Measurements from ENCODE around the gene OR6C70. TPM values are rescaled to one million over a fixed set of nuclear protein-coding genes. Genes with fewer than 3 reads are reported as not detected.
"Not testable (repeated sequence)": the region's sequence is repeated elsewhere in the genome, so short reads cannot be mapped to it uniquely, and the experiment has no call there.

OR6C70 gene
- total RNA-seq, 1 experiment from 2014 or later: not detected

DNA sequence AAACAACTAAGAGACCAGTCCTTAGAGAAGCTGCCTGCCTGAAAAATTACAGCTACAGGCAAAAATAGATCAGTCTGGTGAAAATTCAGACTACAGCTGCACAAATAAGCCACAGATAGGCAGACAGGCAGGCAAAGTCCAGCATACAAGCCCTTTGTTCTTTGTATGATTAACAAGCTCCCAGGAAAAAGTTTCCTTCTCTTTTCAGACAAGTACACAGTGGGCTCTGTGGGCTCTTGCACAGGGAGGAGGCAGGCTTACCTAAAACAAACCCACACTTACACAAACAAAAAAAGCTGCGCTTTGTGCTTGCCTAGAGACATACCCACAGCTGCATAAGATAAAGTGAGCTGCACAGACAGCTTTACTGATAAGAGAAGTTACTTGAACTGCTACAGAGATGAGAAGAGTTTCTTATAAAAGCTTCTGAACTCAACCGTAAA, 29.9 kb upstream of the OR6C70 start:
- Mint-ChIP-seq H3K4me1 (ENCODE audit: insufficient read depth, unreplicated experiment) (no peaks in the 10 kb centered on the region), H3K27ac (ENCODE audit: low read depth, unreplicated experiment) (no peak overlapping the region)
- BruUV-seq (replicated peaks): no TSS peak

DNA sequence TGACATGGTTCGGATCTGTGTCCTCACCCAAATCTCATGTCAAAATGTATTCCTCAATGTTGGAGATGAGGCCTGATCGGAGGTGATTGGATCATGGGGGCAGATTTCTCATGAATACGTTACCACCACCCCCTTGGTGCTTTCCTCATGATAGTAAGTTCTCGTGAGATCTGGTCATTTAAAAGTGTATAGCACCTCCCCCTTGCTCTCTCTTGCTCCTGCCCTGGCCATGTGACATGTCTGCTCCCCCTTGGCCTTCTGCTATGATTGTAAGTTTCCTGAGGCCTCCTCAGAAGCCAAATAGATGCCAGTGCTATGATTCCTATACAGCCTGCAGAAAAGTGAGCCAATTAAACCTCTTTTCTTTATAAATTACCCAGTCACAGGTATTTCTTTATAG, 29.3 kb upstream of the OR6C70 start:
- Mint-ChIP-seq H3K27me3 (ENCODE audit: insufficient read depth, unreplicated experiment) (peaks cover 31% of the 10 kb centered on the region), H3K9me3 (ENCODE audit: unreplicated experiment) (no peaks in the 10 kb centered on the region), H3K4me1 (ENCODE audit: insufficient read depth, unreplicated experiment) (no peaks in the 10 kb centered on the region), H3K27ac (ENCODE audit: low read depth, unreplicated experiment) (no peak overlapping the region), H3K36me3 (ENCODE audit: insufficient read depth, unreplicated experiment) (no peaks in the 10 kb centered on the region), H3K4me3 (ENCODE audit: unreplicated experiment) (no peak overlapping the region)
- ChIA-PET CTCF (no interaction called here), POLR2A (no interaction called here)
- no peak for DNase-seq (ENCODE audit: unreplicated experiment)
- intact Hi-C loops (cut with micrococcal nuclease): no loop called here
- TF ChIP-seq, protein P1, sequence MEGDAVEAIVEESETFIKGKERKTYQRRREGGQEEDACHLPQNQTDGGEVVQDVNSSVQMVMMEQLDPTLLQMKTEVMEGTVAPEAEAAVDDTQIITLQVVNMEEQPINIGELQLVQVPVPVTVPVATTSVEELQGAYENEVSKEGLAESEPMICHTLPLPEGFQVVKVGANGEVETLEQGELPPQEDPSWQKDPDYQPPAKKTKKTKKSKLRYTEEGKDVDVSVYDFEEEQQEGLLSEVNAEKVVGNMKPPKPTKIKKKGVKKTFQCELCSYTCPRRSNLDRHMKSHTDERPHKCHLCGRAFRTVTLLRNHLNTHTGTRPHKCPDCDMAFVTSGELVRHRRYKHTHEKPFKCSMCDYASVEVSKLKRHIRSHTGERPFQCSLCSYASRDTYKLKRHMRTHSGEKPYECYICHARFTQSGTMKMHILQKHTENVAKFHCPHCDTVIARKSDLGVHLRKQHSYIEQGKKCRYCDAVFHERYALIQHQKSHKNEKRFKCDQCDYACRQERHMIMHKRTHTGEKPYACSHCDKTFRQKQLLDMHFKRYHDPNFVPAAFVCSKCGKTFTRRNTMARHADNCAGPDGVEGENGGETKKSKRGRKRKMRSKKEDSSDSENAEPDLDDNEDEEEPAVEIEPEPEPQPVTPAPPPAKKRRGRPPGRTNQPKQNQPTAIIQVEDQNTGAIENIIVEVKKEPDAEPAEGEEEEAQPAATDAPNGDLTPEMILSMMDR (IDR thresholded peaks at IDR 0.05; ENCODE audit: unreplicated experiment): no peak
- BruUV-seq (replicated peaks): no TSS peak

More for the DNA sequence above, 29.9 kb upstream of the OR6C70 start:
- H3K27me3 Mint-ChIP-seq (ENCODE audit: insufficient read depth, unreplicated experiment): peaks cover 31% of the 10 kb centered on the region
- TF ChIP-seq, protein P1 (IDR thresholded peaks at IDR 0.05; ENCODE audit: unreplicated experiment): no peak
- no peaks in the 10 kb centered on the region for H3K9me3 Mint-ChIP-seq (ENCODE audit: unreplicated experiment)
- H3K36me3 Mint-ChIP-seq (ENCODE audit: insufficient read depth, unreplicated experiment): no peaks in the 10 kb centered on the region
- ChIA-PET CTCF (interaction anchor here (0.6 kb wide), 1 partner anchor 22 kb away, joined by 4 read pairs; no protein-coding TSS in a partner anchor), POLR2A (no interaction called here)
- H3K4me3 Mint-ChIP-seq (ENCODE audit: unreplicated experiment): no peak overlapping the region
- intact Hi-C loops (cut with micrococcal nuclease): no loop called here
- DNase-seq (ENCODE audit: unreplicated experiment): no peak

DNA sequence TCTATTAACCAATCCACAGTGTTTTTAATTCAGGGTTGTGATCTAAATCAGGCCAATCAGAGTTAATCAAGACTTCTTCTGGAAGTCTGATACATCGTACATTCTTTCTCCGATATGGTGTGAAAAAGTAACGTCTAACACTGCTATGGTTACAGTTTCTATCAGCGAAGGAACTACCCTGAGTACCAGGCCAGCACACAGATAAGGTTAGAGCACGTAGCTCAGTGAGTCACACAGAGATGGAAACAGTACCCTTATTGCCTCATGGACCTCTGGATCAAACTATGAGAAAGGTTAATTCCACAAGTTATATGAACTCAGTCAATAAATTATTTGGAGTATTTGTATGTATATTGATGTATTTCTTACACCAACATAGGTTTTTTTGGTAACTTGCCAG, 25.6 kb upstream of the OR6C70 start:
- Mint-ChIP-seq H3K4me1 (ENCODE audit: insufficient read depth, unreplicated experiment) (no peaks in the 10 kb centered on the region), H3K27me3 (ENCODE audit: insufficient read depth, unreplicated experiment) (peaks cover 44% of the 10 kb centered on the region), H3K9me3 (ENCODE audit: unreplicated experiment) (no peaks in the 10 kb centered on the region), H3K36me3 (ENCODE audit: insufficient read depth, unreplicated experiment) (no peaks in the 10 kb centered on the region), H3K27ac (ENCODE audit: low read depth, unreplicated experiment) (no peak overlapping the region), H3K4me3 (ENCODE audit: unreplicated experiment) (no peak overlapping the region)
- no TSS peak for BruUV-seq (replicated peaks)
- CTCF ChIA-PET: no interaction called here
- intact Hi-C loops (cut with micrococcal nuclease): no loop called here
- POLR2A ChIA-PET: no interaction called here
- DNase-seq (ENCODE audit: unreplicated experiment): no peak
- TF ChIP-seq, protein P1 (IDR thresholded peaks at IDR 0.05; ENCODE audit: unreplicated experiment): no peak

DNA sequence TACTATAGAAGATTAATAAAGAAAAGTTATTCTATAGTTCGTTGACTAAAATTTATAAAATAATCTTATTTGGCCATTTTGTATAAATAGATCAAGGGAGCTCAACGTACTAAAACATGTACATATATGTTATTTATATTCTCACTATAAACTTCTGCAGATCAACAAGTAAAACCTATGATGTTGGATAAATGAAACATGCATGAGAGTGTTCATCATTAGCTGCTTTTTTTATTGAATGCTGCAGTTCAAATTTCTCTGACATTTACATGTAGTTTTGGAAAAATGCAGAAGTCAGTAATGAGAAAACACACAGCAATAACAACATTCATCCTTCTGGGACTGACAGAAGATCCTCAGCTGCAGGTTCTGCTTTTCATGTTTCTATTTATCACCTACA, 22.1 kb upstream of the OR6C70 start, which contains the start of gene OR6C68:
TSS of gene OR6C68 (plus strand) at position 301 of the 400 bp plus-strand sequence. CDS start at position 301, 0 bp downstream.
- intact Hi-C loops (cut with micrococcal nuclease): no loop called here
- no peaks in the 10 kb centered on the region for H3K9me3 Mint-ChIP-seq (ENCODE audit: unreplicated experiment)
- peaks cover 35% of the 10 kb centered on the region for H3K27me3 Mint-ChIP-seq (ENCODE audit: insufficient read depth, unreplicated experiment)
- H3K27ac Mint-ChIP-seq (ENCODE audit: low read depth, unreplicated experiment): no peak within 1 kb of the TSS
- no peaks in the 10 kb centered on the region for H3K4me1 Mint-ChIP-seq (ENCODE audit: insufficient read depth, unreplicated experiment)
- no TSS peak for BruUV-seq (replicated peaks)
- TF ChIP-seq, protein P1 (IDR thresholded peaks at IDR 0.05; ENCODE audit: unreplicated experiment): no peak
- no peak for DNase-seq (ENCODE audit: unreplicated experiment)
- H3K4me3 Mint-ChIP-seq (ENCODE audit: unreplicated experiment): no peak within 1 kb of the TSS
- no peaks in the 10 kb centered on the region for H3K36me3 Mint-ChIP-seq (ENCODE audit: insufficient read depth, unreplicated experiment)
- ChIA-PET POLR2A (no interaction called here), CTCF (no interaction called here)

DNA sequence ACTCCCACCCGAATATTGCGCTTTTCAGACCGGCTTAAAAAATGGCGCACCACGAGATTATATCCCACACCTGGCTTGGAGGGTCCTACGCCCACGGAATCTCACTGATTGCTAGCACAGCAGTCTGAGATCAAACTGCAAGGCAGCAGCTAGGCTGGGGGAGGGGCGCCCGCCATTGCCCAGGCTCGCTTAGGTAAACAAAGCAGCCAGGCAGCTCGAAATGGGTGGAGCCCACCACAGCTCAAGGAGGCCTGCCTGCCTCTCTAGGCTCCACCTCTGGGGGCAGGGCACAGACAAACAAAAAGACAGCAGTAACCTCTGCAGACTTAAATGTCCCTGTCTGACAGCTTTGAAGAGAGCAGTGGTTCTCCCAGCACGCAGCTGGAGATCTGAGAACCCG, 14.3 kb upstream of the OR6C70 start:
- H3K9me3 Mint-ChIP-seq (ENCODE audit: unreplicated experiment); DNase-seq (ENCODE audit: unreplicated experiment); CTCF ChIA-PET; H3K4me3 Mint-ChIP-seq (ENCODE audit: unreplicated experiment); H3K4me1 Mint-ChIP-seq (ENCODE audit: insufficient read depth, unreplicated experiment); BruUV-seq (replicated peaks); intact Hi-C loops (cut with micrococcal nuclease); POLR2A ChIA-PET; H3K36me3 Mint-ChIP-seq (ENCODE audit: insufficient read depth, unreplicated experiment); H3K27ac Mint-ChIP-seq (ENCODE audit: low read depth, unreplicated experiment): not testable (repeated sequence)
- H3K27me3 Mint-ChIP-seq (ENCODE audit: insufficient read depth, unreplicated experiment): peaks cover 28% of the 10 kb centered on the region

DNA sequence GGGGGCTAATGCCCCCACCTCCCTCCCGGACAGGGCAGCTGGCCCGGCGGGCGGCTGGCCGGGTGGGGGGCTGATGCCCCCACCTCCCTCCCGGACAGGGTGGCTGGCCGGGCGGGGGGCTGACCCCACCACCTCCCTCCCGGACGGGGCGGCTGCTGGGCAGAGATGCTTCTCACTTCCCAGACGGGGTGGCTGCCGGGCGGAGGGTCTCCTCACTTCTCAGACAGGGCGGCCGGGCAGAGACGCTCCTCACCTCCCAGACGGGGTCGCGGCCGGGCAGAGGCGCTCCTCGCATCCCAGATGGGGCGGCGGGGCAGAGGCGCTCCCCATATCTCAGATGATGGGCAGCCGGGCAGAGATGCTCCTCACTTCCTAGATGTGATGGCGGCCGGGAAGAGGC, 9.2 kb upstream of the OR6C70 start:
- CTCF ChIA-PET; H3K36me3 Mint-ChIP-seq (ENCODE audit: insufficient read depth, unreplicated experiment); H3K27ac Mint-ChIP-seq (ENCODE audit: low read depth, unreplicated experiment); H3K4me1 Mint-ChIP-seq (ENCODE audit: insufficient read depth, unreplicated experiment); intact Hi-C loops (cut with micrococcal nuclease); H3K9me3 Mint-ChIP-seq (ENCODE audit: unreplicated experiment); BruUV-seq (replicated peaks); POLR2A ChIA-PET; H3K4me3 Mint-ChIP-seq (ENCODE audit: unreplicated experiment); DNase-seq (ENCODE audit: unreplicated experiment): not testable (repeated sequence)
- peaks cover 41% of the 10 kb centered on the region for H3K27me3 Mint-ChIP-seq (ENCODE audit: insufficient read depth, unreplicated experiment)

Measured in MCF 10A (cell line).